GM12892 (cell line): ENCODE measurements around the gene TSPAN4.

Source experiments
- POLR2A ChIP-seq: IDR thresholded peaks from 2 replicates; pipeline ENCODE4 v1.6.1; 2011; ENCODE audit warnings: low read depth, low read length, control low read depth
- POLR2AphosphoS5 ChIP-seq: IDR thresholded peaks from 2 replicates; pipeline ENCODE4 v1.6.1; 2011; ENCODE audit warnings: low read depth, low read length, control low read depth
- TAF1 ChIP-seq: IDR thresholded peaks from 2 replicates; pipeline ENCODE4 v1.6.1; 2011; ENCODE audit warnings: low read depth, mild to moderate bottlenecking, control low read depth, low read length, borderline replicate concordance

DNA sequence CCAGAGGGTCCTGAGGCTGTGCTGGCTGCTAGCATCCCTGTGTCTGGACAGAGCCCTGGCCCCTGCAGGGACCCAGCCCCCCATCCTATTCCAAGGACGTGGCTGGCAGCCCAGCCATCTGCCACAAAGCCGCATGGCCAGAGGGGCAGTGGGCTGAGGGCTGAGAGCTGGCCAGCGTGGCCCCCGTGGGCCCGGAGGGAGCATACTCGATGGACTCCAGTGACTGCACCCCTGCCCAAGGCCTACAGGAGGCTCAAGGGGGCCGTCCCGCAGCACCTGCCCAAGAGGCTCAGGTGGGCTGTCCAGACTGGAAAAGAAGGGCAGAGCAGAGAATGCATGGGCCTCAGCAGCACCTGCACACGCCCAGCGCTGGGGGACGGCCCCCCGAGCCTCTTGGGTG, 13.1 kb downstream of the TSPAN4 start:
- TF ChIP-seq POLR2A (no peak), POLR2AphosphoS5 (no peak), TAF1 (no peak)
